KOPT-K1 (cell line): ENCODE measurements around the gene S100A4.
A peak's percentile ranks its signal among the peaks of the same experiment; 100 is the strongest.
"Not testable (repeated sequence)": the region's sequence is repeated elsewhere in the genome, so short reads cannot be mapped to it uniquely, and the experiment has no call there.

Experiments
- H3K27ac ChIP-seq: fragments of 200-600 bp; sonication (generic); 2 replicates; pipeline ENCODE4 v1.5.1; 2016; ENCODE audit warnings: antibody characterized with exemption, mild to moderate bottlenecking, low read depth, low read length; ENCODE audit not compliant: poor library complexity, severe bottlenecking
- H3K36me3 ChIP-seq: fragments of 200-600 bp; sonication (generic); 2 replicates; pipeline ENCODE4 v1.5.1; 2017; ENCODE audit warnings: antibody characterized with exemption, mild to moderate bottlenecking, low read length, moderate library complexity; ENCODE audit not compliant: insufficient read depth
- H3K9me3 ChIP-seq: fragments of 200-600 bp; sonication (generic); 2 replicates; pipeline ENCODE4 v1.5.1; 2017; ENCODE audit warnings: antibody characterized with exemption, low read length, mild to moderate bottlenecking; ENCODE audit not compliant: insufficient read depth, poor library complexity, severe bottlenecking

S100A4 gene

DNA sequence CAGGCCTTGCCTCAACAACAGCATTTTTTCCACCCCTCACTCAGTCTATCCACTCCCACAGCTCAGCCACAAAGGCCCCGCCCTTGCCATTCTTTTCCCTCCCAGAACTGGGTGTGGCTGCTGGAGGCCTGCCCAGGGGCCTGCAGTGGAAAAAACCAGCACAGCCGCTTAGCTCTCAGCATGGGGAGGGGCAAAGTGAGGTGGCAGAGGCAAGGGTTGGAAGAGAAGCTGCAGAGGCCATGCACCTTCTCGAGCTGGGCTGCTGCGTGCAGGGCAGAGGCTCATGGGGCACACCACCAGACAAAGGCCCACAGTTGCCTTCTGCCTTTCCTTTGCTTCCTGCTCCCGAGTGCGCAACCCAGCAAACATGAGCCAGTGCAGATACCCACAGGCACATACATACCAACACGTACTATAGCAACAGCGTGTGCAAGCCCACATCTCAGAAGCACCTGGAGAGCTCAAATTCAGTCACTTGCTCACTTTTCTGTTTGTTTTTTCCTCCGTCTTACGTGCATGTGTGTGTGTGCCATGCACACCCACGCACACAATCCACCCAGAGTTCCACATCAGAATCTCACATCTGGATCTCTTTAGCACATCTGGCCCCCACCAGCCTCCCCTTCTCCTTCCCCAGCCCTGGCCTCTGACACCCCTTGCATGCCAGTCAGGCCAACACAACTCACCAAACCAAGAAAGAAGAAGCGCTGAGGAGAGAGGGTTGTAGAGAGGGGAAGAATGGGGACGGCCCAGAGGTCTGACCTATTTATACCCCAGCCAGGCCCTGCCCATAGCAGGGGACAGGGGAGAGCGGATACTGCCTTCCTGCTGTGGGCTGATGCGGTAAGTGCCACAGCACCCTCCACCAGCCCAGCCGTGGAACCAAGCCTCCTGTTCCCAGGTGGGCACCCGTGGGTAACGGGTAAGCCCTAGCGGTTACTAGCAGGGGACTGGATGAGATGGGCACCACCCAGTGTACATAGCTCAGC, at the start of gene S100A4:
Gene S100A4 (minus strand): TSS at position 740 of the 989 bp plus-strand sequence. CDS start 1,012 bp downstream, outside the sequence.
- Histone ChIP-seq H3K36me3 (no peaks in the 10 kb centered on the region), H3K27ac (peak within 1 kb of the TSS; percentile 71), H3K9me3 (no peaks in the 10 kb centered on the region)

DNA sequence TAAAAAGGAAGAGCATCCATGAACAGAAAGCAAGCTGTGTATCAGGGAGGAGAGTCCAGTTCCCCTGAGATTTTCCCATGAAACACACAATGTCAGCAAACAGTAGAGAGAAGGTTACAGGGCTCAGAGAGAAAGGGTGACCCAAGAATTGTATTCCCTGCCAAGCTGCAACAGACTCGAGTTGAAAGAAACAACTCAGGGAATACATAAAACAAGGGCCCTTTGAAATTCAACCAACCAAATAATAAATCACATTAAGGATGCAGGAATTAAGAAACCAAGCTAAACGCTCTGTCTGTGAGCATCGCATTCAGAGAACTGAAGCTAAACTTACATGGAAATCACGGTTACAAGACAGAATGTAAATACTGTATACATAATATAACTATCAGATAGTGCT, 47.1 kb upstream of the S100A4 start:
- Histone ChIP-seq H3K27ac (no peak overlapping the region), H3K36me3 (no peaks in the 10 kb centered on the region), H3K9me3 (no peaks in the 10 kb centered on the region)

DNA sequence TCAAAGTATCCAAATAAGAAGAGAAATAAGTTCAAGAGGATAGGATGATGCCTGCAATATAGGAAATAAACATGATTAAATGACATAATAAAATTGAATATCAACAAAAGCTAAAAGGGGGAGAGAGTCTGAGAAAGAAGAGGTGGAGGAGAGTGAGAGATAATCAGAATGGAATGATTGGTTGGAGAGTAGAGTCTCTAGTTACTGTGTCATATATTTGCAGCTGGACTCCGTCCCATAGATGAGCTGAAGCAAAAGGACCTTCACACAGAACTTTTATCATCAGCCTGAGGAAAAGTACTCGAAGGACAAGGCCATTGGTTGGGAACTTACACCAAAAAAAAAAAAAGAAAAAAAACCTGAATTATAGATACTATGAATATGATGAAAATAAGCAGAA, 42.9 kb upstream of the S100A4 start:
- H3K27ac ChIP-seq: no peak overlapping the region
- H3K9me3 ChIP-seq: no peaks in the 10 kb centered on the region
- no peaks in the 10 kb centered on the region for H3K36me3 ChIP-seq

DNA sequence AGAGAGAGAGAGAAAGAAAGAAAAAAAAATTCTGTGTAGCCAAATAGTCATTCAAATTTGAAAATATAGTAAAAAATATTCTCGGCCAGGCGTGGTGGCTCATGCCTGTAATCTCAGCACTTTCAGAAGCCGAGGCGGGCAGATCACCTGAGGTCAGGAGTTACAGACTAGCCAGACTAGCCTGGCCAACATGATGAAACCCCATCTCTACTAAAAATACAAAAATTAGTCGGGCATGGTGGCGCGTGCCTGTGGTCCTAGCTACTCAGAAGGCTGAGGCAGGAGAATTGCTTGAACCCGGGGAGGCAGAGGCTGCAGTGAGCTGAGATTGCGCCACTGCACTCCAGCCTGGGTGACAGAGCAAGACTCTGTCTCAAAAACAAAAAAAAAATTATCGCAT, 42.4 kb upstream of the S100A4 start:
- H3K27ac ChIP-seq, H3K9me3 ChIP-seq, H3K36me3 ChIP-seq: not testable (repeated sequence)

DNA sequence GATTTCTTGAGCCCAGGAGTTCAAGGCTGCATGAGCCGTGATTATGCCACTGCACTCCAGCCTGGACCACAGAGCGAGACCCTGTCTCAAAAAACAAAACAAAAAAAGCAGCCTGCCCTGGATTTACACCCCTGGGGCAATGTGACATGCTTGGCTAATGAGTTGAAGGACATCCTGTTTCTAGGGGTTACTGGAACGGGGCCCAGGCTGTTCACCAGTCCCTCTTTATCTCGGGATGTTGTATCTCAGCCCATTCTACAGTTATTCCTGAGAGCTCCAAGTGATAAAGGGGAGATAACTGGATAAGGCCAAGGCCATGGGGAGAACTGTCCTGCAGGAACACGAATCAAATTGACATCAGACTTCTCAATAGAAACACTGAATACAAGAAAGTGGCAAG, 41.7 kb upstream of the S100A4 start:
- Histone ChIP-seq H3K9me3 (no peaks in the 10 kb centered on the region), H3K36me3 (no peaks in the 10 kb centered on the region), H3K27ac (no peak overlapping the region)

DNA sequence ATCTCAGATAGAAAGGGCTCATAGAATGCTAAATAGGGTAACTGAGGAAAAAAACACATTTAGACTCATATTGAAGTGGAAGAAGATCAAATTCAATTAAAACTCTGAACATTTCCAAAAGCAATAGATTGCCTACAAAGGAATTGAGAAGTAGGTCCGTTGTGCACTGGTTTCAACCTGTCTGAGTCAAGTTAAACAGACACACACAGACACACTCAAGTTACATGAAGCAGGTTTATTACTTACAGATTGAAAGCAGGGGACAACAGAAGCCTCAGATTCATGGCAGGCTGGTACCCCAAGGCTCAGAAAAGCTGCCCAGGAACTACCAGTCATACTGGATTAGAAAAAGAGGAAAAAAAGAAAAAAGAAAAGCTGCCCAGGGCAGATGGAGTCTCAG, 40.7 kb upstream of the S100A4 start:
- Histone ChIP-seq H3K27ac (no peak overlapping the region), H3K9me3 (no peaks in the 10 kb centered on the region), H3K36me3 (no peaks in the 10 kb centered on the region)

DNA sequence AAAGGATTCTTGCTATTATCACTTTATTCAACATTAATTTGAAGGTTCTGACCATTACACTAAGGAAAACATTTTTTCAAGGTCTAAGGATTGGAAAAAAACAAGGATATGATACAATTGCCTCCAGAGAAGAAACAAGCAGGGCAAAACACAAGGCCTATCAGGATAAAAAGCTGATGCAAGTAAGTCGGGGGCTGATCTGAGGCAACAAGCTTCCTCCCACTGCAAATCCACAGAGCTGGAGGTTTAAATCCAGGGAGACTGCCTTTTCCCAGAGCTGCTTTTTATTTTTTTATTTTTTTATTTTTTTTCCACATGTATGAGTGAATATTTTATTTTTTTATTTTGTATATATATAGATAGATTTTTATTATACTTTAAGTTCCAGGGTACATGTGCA, 39.4 kb upstream of the S100A4 start:
- H3K36me3 ChIP-seq: no peaks in the 10 kb centered on the region
- no peak overlapping the region for H3K27ac ChIP-seq
- no peaks in the 10 kb centered on the region for H3K9me3 ChIP-seq

DNA sequence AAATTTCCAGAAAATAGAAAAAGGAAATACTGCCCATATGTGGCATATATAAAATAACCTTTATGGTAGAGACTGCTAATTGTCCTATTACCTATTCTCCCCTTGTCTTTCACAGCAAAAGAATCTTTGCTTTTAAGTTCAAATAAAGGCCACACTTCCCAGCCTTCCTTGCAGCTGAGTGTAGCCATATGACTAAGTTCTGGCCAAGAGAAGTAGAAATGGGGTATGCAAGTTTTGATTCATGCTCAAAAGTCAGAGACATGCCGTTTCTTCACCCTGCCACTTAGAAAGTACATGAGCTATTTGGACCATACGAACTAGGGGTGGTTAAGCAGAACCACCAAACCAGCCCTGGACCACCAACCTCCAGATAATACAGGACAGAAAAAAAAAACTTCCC, 38.4 kb upstream of the S100A4 start:
- Histone ChIP-seq H3K36me3 (no peaks in the 10 kb centered on the region), H3K27ac (no peak overlapping the region), H3K9me3 (no peaks in the 10 kb centered on the region)

DNA sequence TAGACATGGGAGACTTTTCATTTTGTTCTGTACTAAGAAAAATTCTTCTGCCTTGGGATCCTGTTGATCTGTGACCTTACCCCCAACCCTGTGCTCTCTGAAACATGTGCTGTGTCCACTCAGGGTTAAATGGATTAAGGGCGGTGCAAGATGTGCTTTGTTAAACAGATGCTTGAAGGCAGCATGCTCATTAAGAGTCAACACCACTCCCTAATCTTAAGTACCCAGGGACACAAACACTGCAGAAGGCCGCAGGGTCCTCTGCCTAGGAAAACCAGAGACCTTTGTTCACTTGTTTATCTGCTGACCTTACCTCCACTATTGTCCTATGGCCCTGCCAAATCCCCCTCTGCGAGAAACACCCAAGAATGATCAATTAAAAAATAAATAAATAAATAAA, 37.9 kb upstream of the S100A4 start:
- not testable (repeated sequence) for H3K36me3 ChIP-seq, H3K27ac ChIP-seq, H3K9me3 ChIP-seq

DNA sequence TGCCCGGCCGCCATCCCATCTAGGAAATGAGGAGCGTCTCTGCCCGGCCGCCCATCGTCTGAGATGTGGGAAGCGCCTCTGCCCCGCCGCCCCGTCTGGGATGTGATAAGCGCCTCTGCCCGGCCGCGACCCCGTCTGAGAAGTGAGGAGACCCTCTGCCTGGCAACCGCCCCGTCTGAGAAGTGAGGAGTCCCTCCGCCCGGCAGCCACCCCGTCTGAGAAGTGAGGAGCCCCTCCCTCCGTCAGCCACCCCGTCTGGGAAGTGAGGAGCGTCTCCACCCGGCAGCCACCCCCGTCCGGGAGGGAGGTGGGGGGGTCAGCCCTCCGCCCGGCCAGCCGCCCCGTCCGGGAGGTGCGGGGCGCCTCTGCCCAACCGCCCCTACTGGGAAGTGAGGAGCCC, 37.2 kb upstream of the S100A4 start:
- not testable (repeated sequence) for H3K36me3 ChIP-seq, H3K27ac ChIP-seq, H3K9me3 ChIP-seq

DNA sequence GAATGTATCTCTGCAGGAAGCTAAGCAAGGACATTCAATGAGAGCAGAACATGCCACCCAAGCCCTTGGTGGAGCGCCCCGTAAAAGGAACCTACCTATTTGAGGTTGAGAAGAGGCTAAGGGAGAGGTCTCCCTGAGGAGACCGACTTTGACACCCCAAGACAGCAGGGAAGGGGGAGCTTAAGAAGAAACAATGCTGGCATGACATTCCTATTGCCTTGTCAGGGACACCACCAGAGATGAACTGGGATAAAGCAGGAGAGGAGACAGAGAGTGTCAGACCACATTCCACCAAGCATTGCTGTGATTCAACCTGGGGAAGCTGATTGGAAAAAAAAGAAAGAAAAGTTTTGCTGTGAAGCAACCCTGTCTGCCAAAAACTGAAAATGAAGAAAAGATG, 33.3 kb upstream of the S100A4 start:
- Histone ChIP-seq H3K36me3 (no peaks in the 10 kb centered on the region), H3K9me3 (no peaks in the 10 kb centered on the region), H3K27ac (no peak overlapping the region)

DNA sequence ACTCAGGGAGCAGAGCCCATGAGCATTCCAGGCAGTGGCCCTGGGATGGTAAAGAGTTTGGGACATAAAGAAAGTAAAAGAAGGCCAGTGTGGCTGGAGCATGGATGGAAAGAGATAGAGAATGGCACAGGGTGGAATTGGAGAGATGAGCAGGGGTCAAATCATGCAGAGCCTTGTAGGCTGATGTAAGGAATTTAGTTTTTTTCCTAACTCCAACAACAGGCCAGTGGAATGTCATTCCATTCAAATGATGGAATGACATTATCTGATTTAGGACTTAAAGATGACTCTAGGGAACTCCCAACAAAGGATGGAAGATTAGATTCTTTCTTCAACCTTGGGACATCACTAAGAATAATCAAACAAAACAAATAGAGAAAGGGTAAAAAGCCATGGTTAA, 32.9 kb upstream of the S100A4 start:
- no peaks in the 10 kb centered on the region for H3K9me3 ChIP-seq
- no peak overlapping the region for H3K27ac ChIP-seq
- no peaks in the 10 kb centered on the region for H3K36me3 ChIP-seq

DNA sequence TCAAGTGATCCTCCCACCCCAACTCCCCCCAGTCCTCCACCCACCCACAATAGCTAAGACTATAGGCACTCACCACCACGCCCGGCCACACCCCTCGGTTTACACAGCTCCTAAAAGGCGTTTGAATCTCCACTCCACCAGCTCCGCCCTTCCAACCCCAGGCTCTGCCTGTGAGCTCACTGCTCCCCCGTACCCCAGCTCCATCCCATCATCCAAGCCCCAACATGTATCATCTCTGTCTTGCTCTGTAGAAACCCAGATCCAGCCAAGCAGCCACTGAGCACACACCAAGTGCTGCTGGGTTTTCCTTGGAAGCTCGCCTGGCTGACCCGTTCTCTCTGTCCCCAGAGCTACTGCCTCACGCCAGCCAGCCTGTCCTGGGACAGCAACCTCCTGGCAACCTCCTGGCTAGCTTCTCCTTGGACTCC, 32.0 kb upstream of the S100A4 start:
- H3K9me3 ChIP-seq: no peaks in the 10 kb centered on the region
- no peak overlapping the region for H3K27ac ChIP-seq
- no peaks in the 10 kb centered on the region for H3K36me3 ChIP-seq

DNA sequence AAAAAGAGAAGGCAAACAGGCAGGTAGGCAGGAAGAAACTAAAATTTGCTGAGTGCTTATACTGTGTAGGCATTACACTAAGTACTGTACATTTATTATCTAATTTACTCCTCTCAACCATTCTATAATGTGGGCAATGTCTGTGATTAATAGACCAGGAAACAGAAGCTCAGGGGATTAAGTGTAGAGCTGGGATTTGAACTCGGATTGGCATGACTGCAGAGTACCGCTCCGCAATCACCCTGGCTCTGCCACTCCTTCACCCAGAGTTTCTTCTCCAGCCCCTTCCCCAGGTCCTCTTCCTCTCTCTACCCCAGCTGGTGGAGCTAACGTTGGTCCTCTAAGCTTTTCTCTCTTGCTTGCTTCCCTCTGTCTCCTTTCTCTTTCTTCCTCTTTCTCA, 31.5 kb upstream of the S100A4 start:
- H3K9me3 ChIP-seq: no peaks in the 10 kb centered on the region
- H3K36me3 ChIP-seq: no peaks in the 10 kb centered on the region
- no peak overlapping the region for H3K27ac ChIP-seq

DNA sequence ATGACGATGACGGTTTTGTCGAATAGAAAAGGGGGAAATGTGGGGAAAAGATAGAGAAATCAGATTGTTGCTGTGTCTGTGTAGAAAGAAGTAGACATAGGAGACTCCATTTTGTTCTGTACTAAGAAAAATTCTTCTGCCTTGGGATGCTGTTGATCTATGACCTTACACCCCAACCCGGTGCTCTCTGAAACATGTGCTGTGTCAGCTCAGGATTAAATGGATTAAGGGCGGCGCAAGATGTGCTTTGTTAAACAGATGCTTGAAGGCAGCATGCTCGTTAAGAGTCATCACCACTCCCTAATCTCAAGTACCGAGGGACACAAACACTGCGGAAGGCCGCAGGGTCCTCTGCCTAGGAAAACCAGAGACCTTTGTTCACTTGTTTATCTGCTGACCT, 29.9 kb upstream of the S100A4 start:
- H3K9me3 ChIP-seq, H3K27ac ChIP-seq, H3K36me3 ChIP-seq: not testable (repeated sequence)

DNA sequence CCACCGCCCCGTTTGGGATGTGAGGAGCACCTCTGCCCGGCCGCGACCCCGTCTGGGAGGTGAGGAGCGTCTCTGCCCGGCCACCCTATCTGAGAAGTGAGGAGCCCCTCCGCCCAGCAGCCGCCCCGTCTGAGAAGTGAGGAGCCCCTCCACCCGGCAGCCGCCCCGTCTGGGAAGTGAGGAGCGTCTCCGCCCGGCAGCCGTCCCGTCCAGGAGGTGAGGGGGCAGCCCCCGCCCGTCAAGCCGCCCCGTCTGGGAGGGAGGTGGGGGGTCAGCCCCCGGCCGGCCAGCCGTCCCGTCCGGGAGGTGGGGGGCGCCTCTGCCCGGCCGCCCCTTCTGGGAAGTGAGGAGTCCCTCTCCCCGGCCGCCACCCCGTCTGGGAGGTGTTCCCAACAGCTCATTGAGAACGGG, 29.5 kb upstream of the S100A4 start:
- not testable (repeated sequence) for H3K9me3 ChIP-seq, H3K36me3 ChIP-seq, H3K27ac ChIP-seq
